GM23248 (cell line): ENCODE measurements around the gene NSUN2. TPM values are rescaled to one million over a fixed set of nuclear protein-coding genes. Genes with fewer than 3 reads are reported as not detected.
A peak's percentile ranks its signal among the peaks of the same experiment; 100 is the strongest.

Experiments
- DNase-seq: peaks from one replicate; pipeline ENCODE4 v3.0.0-alpha.2; 2015
- H2AFZ ChIP-seq: fragments of 200-600 bp; sonication (generic); 2 replicates; pipeline ENCODE4 v1.6.1; 2016; ENCODE audit warnings: antibody characterized with exemption
- H3F3A ChIP-seq: fragments of 200-600 bp; sonication (generic); 2 replicates; pipeline ENCODE4 v1.6.1; 2016; ENCODE audit warnings: mild to moderate bottlenecking, antibody characterized with exemption, mixed run types; ENCODE audit not compliant: insufficient read depth
- H3K27ac ChIP-seq: fragments of 200-600 bp; sonication (generic); 2 replicates; pipeline ENCODE4 v1.5.1; 2016; ENCODE audit warnings: mild to moderate bottlenecking
- H3K27me3 ChIP-seq: fragments of 200-600 bp; sonication (generic); replicated peaks from 2 replicates; pipeline ENCODE4 v1.6.1; 2016; ENCODE audit warnings: mild to moderate bottlenecking; ENCODE audit not compliant: insufficient read depth
- H3K36me3 ChIP-seq: fragments of 200-600 bp; sonication (generic); 2 replicates; pipeline ENCODE4 v1.6.1; 2016; ENCODE audit warnings: low read depth, mild to moderate bottlenecking
- H3K4me1 ChIP-seq: fragments of 200-600 bp; sonication (generic); 2 replicates; pipeline ENCODE4 v1.6.1; 2016; ENCODE audit warnings: mild to moderate bottlenecking; ENCODE audit not compliant: insufficient read depth
- H3K4me2 ChIP-seq: fragments of 200-600 bp; sonication (generic); one replicate; pipeline ENCODE4 v1.6.1; 2016; ENCODE audit warnings: mild to moderate bottlenecking; ENCODE audit not compliant: unreplicated experiment
- H3K4me3 ChIP-seq: fragments of 200-600 bp; sonication (generic); 2 replicates; pipeline ENCODE4 v1.5.1; 2016; ENCODE audit warnings: mild to moderate bottlenecking
- H3K79me2 ChIP-seq: fragments of 200-600 bp; sonication (generic); 2 replicates; pipeline ENCODE4 v1.6.1; 2016; ENCODE audit warnings: mild to moderate bottlenecking; ENCODE audit not compliant: insufficient read depth
- H3K9ac ChIP-seq: fragments of 200-600 bp; sonication (generic); 2 replicates; pipeline ENCODE4 v1.6.1; 2016; ENCODE audit warnings: mild to moderate bottlenecking
- H3K9me2 ChIP-seq: fragments of 200-600 bp; sonication (generic); 2 replicates; pipeline ENCODE4 v1.6.1; 2016; ENCODE audit warnings: mixed run types, mild to moderate bottlenecking, moderate library complexity; ENCODE audit not compliant: insufficient read depth
- H3K9me3 ChIP-seq: fragments of 200-600 bp; sonication (generic); one replicate; pipeline ENCODE4 v1.6.1; 2017; ENCODE audit warnings: low read depth
- H4K20me1 ChIP-seq: fragments of 200-600 bp; sonication (generic); 2 replicates; pipeline ENCODE4 v1.6.0; 2016; ENCODE audit not compliant: insufficient read depth
- EZH2 ChIP-seq: fragments of 200-600 bp; sonication (generic); IDR thresholded peaks from 2 replicates; pipeline ENCODE4 v1.6.1; 2018; ENCODE audit warnings: antibody characterized with exemption, mild to moderate bottlenecking; ENCODE audit not compliant: insufficient read depth, poor library complexity, severe bottlenecking
- EZH2phosphoT487 ChIP-seq: fragments of 200-600 bp; sonication (generic); IDR thresholded peaks from 2 replicates; pipeline ENCODE4 v1.6.1; 2018; ENCODE audit warnings: antibody characterized with exemption, moderate library complexity, mild to moderate bottlenecking, low read depth; ENCODE audit not compliant: insufficient read depth
- WGBS, 2 experiments: methylation state at CpG; one replicate each; pipeline ENCODE4 v1.1.6; 2015 to 2017; ENCODE audit warnings: low lambda C conversion rate in 2 of 2, low coverage in 1 of 2; ENCODE audit errors: missing lambda C conversion rate in 2 of 2; 5-methylcytosine and 5-hydroxymethylcytosine counted together
- in situ Hi-C: fragments of 300-500 bp; cut with MboI; formaldehyde crosslinking; loops from 2 replicates; pipeline ENCODE4 v1.15.0; 2020
- polyA plus RNA-seq: library from polyadenylated mRNA; unstranded; fragments of >200 nt; fragmentation: Nextera tagmentation; extraction: Ambion mirVana; gene quantifications from 2 replicates; pipeline ENCODE4 v1.2.1, GENCODE V29; 2016
- total RNA-seq: library from RNA; depleted of rRNA; stranded (reverse); fragments of >200 nt; shearing (Covaris generic); gene quantifications from 2 replicates; pipeline ENCODE4 v1.2.3, GENCODE V29; 2014

The NSUN2 gene
- total and polyA plus RNA-seq, 2 experiments from 2014 or later, result 48.2 to 51.0 TPM

DNA sequence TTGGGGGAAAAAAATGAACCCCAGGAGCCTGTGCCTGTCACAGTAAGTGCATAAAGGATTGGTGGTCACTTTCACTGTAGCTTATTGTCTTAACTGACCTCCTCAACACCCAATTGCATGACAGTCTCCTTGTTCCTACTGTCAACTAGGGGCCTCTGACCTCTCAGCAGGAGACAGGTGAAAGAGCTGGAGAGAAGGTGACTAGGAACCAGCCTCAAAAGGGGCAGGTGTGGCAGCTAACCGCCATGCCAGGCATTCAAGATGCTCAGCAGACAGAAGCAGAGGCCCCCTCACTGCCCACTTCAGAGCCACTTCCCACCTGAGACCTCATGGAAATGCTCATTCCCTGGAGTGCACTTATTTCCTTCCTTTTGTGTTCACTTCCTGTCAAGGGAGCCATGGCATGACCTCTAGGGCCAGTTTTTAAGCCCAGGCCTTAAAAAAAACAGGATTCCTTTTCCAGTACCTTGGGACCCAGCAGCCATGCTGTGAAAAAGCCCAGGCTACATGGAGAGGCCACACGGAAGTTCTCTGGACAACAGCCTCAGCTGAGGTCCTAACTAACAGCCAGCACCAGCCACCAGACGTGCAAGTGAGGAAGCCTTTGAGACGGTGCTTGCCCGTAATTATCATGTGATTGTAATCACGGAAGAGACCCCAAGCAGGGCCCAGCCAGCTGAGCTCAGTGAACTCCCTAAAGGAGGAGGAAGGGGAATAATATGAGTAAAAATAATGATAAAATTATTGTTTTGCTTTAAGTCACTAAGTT, 74.9 kb downstream of the NSUN2 start:
- Histone ChIP-seq H3K4me2 (no peak overlapping the region), H3K4me1 (0 out of 2 replicates have a peak, but pooled peaks cover 4% of the 10 kb centered on the region), H3F3A (peaks cover 4% of the 10 kb centered on the region; the same call in 1 of the 2 replicates), H3K36me3 (no peaks in the 10 kb centered on the region), H3K9me3 (no peaks in the 10 kb centered on the region), H3K27ac (no peak overlapping the region), H3K79me2 (no peaks in the 10 kb centered on the region), H3K27me3 (no peaks in the 10 kb centered on the region), H3K4me3 (no peak overlapping the region), H3K9me2 (no peaks in the 10 kb centered on the region), H3K9ac (no peak overlapping the region), H2AFZ (no peak overlapping the region), H4K20me1 (no peaks in the 10 kb centered on the region)
- WGBS, 2 experiments, result 35 to 40% methylated on average over 6 of the region's 6 CpGs
- in situ Hi-C loops, result no loop called here
- TF ChIP-seq EZH2phosphoT487, result no peak
- TF ChIP-seq EZH2, result no peak
- no peak for DNase-seq

DNA sequence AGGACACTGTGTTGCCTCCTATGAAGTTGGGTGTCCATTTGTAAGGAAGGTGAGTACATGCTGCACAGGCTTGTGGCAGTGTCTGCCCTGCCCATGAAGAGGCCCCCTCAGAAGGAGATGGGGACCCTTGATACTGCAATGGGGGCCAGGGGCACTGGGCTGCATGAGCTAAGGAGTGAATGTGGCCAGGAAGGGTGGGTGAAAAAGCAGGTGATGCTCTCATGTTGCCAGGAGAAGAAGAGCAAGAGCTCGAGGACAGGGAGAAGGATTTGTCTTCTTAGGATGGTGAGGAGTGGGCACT, 76.1 kb downstream of the NSUN2 start:
- Histone ChIP-seq H3F3A (peaks cover 4% of the 10 kb centered on the region; the same call in 1 of the 2 replicates), H3K9ac (no peak overlapping the region), H2AFZ (no peak overlapping the region), H3K4me2 (no peak overlapping the region), H4K20me1 (no peaks in the 10 kb centered on the region), H3K4me1 (0 out of 2 replicates have a peak, but pooled peaks cover 4% of the 10 kb centered on the region), H3K9me3 (no peaks in the 10 kb centered on the region), H3K27ac (no peak overlapping the region), H3K4me3 (no peak overlapping the region), H3K36me3 (no peaks in the 10 kb centered on the region), H3K27me3 (no peaks in the 10 kb centered on the region), H3K9me2 (no peaks in the 10 kb centered on the region), H3K79me2 (no peaks in the 10 kb centered on the region)
- TF ChIP-seq EZH2 (no peak), EZH2phosphoT487 (no peak)
- in situ Hi-C loops, result no loop called here
- no peak for DNase-seq
- 0 to 25% methylated on average over 1 of the region's 1 CpG for whole genome bisulfite sequencing, 2 experiments

DNA sequence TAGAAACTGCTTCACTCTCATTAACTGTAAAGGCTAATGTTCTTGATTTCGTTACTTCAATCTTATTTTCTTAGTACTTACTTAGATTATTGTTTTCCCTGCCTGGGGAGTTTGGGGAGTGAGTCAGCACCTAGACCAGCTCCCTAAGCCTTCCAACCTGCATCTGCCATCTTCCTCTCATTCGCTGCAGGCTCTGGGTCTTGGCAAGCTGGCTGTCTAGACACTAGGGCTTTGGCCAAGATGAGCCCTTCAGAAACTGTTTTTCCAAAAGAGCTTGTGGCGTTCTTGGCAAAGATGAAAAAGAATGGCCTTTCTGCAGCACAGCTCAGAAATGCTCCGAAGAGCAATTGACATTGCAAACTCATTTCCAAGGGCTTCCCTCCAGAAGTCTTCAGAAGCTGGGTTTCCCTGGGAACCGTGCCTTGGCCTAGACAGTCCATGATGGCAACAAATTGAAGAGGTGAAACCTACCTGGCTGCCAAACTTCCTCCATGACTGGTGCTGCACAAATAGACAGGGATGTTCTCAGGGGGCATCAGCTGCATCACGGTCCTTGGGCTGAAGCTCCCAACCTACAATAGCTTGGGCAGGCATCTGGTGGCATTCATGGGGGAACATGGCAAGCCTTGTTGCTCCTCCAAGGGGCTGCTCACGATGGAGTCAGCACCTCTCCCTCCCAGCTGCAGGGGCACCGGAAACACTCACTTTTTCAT, 76.6 kb downstream of the NSUN2 start:
- Histone ChIP-seq H4K20me1 (no peaks in the 10 kb centered on the region), H2AFZ (no peak overlapping the region), H3K9me3 (no peaks in the 10 kb centered on the region), H3K36me3 (no peaks in the 10 kb centered on the region), H3K9me2 (no peaks in the 10 kb centered on the region), H3F3A (peaks cover 4% of the 10 kb centered on the region; the same call in 1 of the 2 replicates), H3K79me2 (no peaks in the 10 kb centered on the region), H3K9ac (no peak overlapping the region), H3K4me1 (0 out of 2 replicates have a peak, but pooled peaks cover 4% of the 10 kb centered on the region), H3K27me3 (no peaks in the 10 kb centered on the region), H3K4me3 (no peak overlapping the region), H3K27ac (no peak overlapping the region), H3K4me2 (no peak overlapping the region)
- WGBS, 2 experiments, result 30 to 39% methylated on average over 8 of the region's 8 CpGs
- TF ChIP-seq EZH2 (no peak), EZH2phosphoT487 (no peak)
- peak; percentile 15 for DNase-seq
- in situ Hi-C loops, result no loop called here

DNA sequence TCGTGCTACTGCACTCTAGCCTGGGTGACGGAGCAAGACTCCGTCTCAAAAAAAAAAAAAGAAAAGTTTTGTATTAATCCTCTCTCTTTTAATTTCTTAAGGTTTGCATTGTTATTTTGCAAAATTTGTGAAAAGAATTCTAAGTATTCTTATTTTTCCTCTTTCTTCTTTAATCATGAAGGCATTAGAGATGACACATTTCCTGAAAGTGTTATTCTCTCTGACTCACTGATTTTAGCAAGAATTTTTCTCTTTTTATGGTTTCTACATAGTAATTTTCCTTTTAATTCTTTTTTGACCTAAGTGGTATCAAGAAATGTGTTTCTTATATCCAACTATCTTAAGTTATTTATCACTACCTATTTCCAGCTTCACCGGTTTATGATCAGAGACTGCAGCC, 78.0 kb downstream of the NSUN2 start:
- no peak overlapping the region for H3K27ac ChIP-seq
- H3K4me3 ChIP-seq, result no peak overlapping the region
- no peaks in the 10 kb centered on the region for H3K9me3 ChIP-seq
- no peaks in the 10 kb centered on the region for H3K79me2 ChIP-seq
- H3K4me1 ChIP-seq, result 0 out of 2 replicates have a peak, but pooled peaks cover 4% of the 10 kb centered on the region
- peak; percentile 36 for DNase-seq
- H3K27me3 ChIP-seq, result no peaks in the 10 kb centered on the region
- H3K36me3 ChIP-seq, result no peaks in the 10 kb centered on the region
- H3K9ac ChIP-seq, result no peak overlapping the region
- WGBS, 2 experiments, result 80 to 97% methylated on average over 3 to 4 of the region's 4 CpGs
- in situ Hi-C loops, result no loop called here
- TF ChIP-seq EZH2, result no peak
- TF ChIP-seq EZH2phosphoT487, result no peak
- H3K9me2 ChIP-seq, result no peaks in the 10 kb centered on the region
- no peak overlapping the region for H3K4me2 ChIP-seq
- no peaks in the 10 kb centered on the region for H4K20me1 ChIP-seq
- no peak overlapping the region for H2AFZ ChIP-seq
- H3F3A ChIP-seq, result peaks cover 4% of the 10 kb centered on the region; the same call in 1 of the 2 replicates
